Measurements from ENCODE around the gene B4GALT7.

B4GALT7 gene

GRCh38 chr5:177578316-177578715, 21.6 kb upstream of the B4GALT7 start:
- no peak overlapping the region for H3K4me3 ChIP-seq (ENCODE audit: low read depth, low read length)
- no peak for TF ChIP-seq CTCF (IDR thresholded peaks at IDR 0.05; ENCODE audit: low read depth, low read length)

GRCh38 chr5:177588413-177588909, 11.5 kb upstream of the B4GALT7 start:
- no peak for TF ChIP-seq CTCF (IDR thresholded peaks at IDR 0.05; ENCODE audit: low read depth, low read length)

GRCh38 chr5:177590406-177590805, 9.5 kb upstream of the B4GALT7 start:
- TF ChIP-seq CTCF (IDR thresholded peaks at IDR 0.05; ENCODE audit: low read depth, low read length) = no peak
- H3K4me3 ChIP-seq (ENCODE audit: low read depth, low read length) = no peak overlapping the region

More at GRCh38 chr5:177588413-177588909, 11.5 kb upstream of the B4GALT7 start:
- no peak overlapping the region for H3K4me3 ChIP-seq (ENCODE audit: low read depth, low read length)

DNA sequence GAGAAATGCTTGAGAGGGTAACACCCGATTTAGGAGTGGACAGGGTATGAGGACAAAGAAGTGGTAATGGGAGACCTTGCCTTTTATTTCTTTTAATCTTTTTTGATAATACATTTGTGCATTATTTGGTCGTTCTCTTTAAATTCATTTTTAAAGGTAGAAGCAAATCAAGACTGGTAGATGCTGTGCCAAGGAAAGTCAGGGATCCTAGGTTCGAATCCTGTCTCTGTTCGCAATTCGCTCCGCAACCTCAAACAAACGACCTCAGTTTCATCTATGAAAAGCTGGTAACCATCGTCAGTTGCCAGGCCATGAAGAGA, 8.3 kb upstream of the B4GALT7 start:
- H3K4me3 ChIP-seq (ENCODE audit: low read depth, low read length) = peak overlapping the region; percentile 94
- TF ChIP-seq CTCF (IDR thresholded peaks at IDR 0.05; ENCODE audit: low read depth, low read length) = no peak

GRCh38 chr5:177592010-177592834, 7.7 kb upstream of the B4GALT7 start, which contains the start of gene TMED9:
TMED9 (plus strand) TSS chr5:177592203; CDS start chr5:177592215, 12 bp downstream.
- peak within 1 kb of the TSS; percentile 94 for H3K4me3 ChIP-seq (ENCODE audit: low read depth, low read length)
- no peak for TF ChIP-seq CTCF (IDR thresholded peaks at IDR 0.05; ENCODE audit: low read depth, low read length)

- peak overlapping the region; percentile 94 for H3K4me3 ChIP-seq (ENCODE audit: low read depth, low read length)
- no peak for TF ChIP-seq CTCF (IDR thresholded peaks at IDR 0.05; ENCODE audit: low read depth, low read length)
Measured at GRCh38 chr5:177592905-177593304, 7.0 kb upstream of the B4GALT7 start.

GRCh38 chr5:177593511-177593910, 6.4 kb upstream of the B4GALT7 start:
- peak overlapping the region; percentile 94 for H3K4me3 ChIP-seq (ENCODE audit: low read depth, low read length)
- no peak for TF ChIP-seq CTCF (IDR thresholded peaks at IDR 0.05; ENCODE audit: low read depth, low read length)

Measured in WI38 (cell line).